Retinal pigment epithelial cell (primary cell): ENCODE measurements around the gene SMAD3.

ENCODE experiments used
- DNase-seq: peaks from one replicate; pipeline ENCODE4 v3.0.0-alpha.2; 2010; ENCODE audit warnings: low read depth
- H3K4me3 ChIP-seq: 2 replicates; pipeline ENCODE4 v1.5.1; 2011; ENCODE audit warnings: mild to moderate bottlenecking, low read length, control low read depth, moderate library complexity
- TF ChIP-seq, protein P1 (sequence below): conservative IDR thresholded peaks from 2 replicates; pipeline ENCODE4 v1.5.1; 2011; ENCODE audit warnings: low read depth, low read length, control low read depth, inconsistent platforms

SMAD3 gene

DNA sequence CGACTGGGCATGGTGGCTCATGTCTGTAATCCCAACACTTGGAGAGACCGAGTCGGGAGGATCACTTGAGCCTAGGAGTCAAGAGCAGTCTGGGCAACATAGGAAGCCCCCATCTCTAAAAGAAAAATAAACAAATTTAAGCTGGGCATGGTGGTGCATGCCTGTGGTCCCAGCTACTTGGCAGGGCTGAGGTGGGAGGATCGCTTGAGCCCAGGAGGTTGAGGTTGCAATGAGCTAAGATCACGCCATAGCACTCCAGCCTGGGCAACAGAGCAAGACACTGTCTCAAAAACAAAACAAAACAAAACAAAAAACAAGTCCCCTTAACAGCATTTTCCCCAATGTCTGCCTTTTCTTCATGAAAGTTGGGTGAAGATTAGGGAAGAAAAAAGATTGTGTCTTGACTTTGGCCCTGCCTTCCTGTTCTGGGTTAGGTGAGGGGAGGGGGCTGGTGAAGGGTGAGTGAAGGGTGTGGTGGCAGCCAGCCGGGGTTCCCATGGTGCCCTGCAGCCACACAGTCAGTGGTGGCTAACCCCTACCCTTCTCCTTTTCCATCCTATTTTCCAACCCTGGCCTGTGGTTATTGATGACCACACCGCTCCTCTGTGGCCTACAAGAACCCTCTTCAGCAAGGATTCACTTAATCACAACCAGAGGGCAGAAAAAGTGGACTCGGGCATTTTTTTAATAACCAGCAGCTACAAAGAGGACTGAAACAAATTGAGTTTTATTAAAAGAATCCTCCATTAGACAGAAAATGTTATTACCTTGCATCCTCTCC lies 28.4 kb upstream of the SMAD3 start:
- TF ChIP-seq, protein P1, sequence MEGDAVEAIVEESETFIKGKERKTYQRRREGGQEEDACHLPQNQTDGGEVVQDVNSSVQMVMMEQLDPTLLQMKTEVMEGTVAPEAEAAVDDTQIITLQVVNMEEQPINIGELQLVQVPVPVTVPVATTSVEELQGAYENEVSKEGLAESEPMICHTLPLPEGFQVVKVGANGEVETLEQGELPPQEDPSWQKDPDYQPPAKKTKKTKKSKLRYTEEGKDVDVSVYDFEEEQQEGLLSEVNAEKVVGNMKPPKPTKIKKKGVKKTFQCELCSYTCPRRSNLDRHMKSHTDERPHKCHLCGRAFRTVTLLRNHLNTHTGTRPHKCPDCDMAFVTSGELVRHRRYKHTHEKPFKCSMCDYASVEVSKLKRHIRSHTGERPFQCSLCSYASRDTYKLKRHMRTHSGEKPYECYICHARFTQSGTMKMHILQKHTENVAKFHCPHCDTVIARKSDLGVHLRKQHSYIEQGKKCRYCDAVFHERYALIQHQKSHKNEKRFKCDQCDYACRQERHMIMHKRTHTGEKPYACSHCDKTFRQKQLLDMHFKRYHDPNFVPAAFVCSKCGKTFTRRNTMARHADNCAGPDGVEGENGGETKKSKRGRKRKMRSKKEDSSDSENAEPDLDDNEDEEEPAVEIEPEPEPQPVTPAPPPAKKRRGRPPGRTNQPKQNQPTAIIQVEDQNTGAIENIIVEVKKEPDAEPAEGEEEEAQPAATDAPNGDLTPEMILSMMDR: no peak
- H3K4me3 ChIP-seq: no peak overlapping the region
- no peak for DNase-seq

DNA sequence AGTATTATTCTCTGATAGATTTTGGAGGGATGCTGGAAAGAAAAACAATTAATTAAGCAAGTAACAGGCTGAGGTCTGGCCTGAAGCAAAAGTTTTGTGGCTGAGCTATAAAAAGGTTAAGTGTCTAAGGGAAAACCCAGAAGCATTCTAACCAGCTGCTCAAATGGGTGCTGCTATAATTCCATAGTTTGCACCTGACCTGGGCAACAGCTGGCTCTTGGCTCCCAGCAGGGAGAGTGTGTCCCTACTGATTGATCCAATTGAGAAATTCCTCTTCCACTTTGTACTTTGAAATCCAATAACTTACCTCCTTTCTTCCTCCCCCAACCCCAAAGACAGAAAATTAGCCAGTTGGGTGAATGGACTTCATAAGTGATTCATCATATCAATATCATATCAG lies 27.7 kb upstream of the SMAD3 start:
- DNase-seq: no peak
- H3K4me3 ChIP-seq: no peak overlapping the region
- TF ChIP-seq, protein P1: no peak

DNA sequence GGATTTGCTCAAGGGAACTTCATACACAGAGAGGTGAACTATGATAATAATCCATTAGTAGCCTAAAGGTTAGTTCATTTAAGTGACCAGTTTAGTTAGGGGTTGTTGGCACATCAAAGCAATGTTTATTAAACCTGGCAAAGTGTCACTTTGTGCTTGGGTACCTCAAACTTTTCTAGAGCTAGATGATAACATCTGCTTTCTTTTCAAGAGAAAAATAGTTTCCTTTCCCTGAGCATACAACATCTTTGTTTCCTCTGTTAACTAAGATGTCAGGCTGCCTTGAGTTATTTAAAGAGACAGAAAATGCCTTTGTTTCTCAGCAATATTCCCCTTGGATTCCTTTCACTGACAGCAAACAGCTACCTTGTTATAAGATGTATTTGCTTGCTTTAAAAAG lies 26.7 kb upstream of the SMAD3 start:
- H3K4me3 ChIP-seq: no peak overlapping the region
- TF ChIP-seq, protein P1: no peak
- DNase-seq: no peak

DNA sequence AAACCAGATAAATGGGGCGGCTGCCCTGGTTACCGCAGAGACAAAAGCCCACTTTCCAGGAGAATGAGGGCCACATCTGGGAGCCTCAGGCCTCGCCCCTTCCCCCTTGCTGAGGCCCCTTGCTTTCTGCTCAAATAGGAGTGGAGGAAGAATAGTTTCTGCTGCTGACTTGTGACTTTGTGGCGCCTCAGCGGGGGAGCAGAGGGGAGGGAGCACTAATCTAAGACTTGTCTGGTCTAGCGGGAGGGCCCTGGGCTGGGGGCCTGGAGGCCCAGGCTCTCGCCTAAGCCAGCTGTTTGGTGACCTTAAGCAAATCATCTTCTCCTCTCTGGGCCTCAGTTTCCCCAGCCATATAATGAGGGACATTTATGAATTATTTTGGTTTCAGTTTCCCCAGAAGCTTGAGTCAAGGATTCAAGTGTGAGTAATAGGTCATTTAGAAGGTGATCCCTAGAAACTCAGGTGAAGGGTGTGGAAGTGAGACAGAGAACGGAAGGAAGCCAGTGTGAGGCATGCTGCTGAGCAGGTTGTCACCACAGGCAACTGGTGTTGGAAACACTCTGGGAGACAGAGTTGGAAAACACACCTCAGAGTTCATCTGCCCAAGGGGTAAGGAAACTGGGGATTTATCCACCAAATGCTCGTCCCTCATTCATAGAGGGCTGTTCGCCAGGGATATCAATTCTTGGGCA lies 25.9 kb upstream of the SMAD3 start:
- TF ChIP-seq, protein P1: no peak
- DNase-seq: no peak
- H3K4me3 ChIP-seq: no peak overlapping the region

DNA sequence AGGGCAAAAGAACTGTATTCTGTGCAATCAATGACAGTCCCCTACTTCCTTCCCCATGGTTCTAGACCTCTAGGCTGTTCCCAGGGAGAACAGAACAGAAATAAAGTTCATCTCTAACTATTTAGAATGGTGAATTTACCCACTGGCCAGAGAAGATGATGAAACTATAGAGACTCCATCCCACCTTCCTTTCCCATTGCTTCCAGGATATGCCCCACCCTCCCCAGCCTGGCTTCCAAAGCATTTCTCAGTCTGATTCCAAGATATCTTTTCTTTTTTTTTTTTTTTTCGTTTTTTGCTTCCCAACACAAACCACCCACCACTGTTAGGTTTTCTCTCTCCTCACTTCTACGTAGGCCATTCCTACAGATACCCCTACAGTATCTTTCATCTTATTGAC lies 25.1 kb upstream of the SMAD3 start:
- TF ChIP-seq, protein P1: no peak
- DNase-seq: no peak
- H3K4me3 ChIP-seq: no peak overlapping the region

DNA sequence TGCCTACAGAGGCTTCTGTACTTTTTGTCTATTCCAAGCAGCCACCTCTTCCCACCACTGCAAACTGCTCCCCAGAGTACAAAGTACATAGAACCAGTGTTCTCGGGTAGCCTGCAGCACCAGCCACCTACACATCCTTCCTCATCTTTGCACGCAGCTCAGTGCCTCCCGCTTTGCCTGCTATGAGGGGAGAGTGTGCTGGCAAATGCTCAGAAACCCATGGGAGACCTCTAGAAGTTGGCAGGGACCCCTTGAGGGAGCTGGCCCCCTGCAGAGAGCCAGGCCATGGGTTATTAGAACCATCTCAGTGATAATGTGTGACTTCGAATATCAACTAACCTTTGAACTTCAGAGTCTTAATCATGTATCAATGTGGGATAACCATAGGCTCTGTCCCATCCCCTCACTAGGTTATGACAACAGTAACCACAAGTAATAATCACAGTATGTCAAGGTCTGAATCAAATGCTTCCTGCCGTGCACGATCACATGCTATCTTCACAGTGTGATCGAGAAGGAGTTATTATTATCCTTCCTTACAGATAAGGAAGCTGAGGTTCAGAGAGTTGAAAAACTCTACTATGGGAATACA lies 22.8 kb upstream of the SMAD3 start:
- TF ChIP-seq, protein P1: no peak
- H3K4me3 ChIP-seq: no peak overlapping the region
- DNase-seq: no peak
